HepG2 (cell line): ENCODE data around the gene C17orf58. TPM values are rescaled to one million over a fixed set of nuclear protein-coding genes. Genes with fewer than 3 reads are reported as not detected.

Experiments
- ATAC-seq: fragments of 200-7000 bp; cut with Tn5 transposase; 3 replicates; pipeline ENCODE4 v1.9.1; 2020; ENCODE audit warnings: mild to moderate bottlenecking, moderate library complexity
- BruUV-seq: library from RNA; stranded (reverse); fragments of 400-500 nt; replicated peaks from 2 replicates; lab custom pipeline; 2021; lab: Mats Ljungman, UMichigan
- CTCF ChIA-PET: fragments of 300-600 bp; formaldehyde crosslinking; extraction: SDS; loops from one replicate; lab custom pipeline; 2021; ENCODE audit warnings: low total read pairs, inconsistent platforms, low intra/inter-chr PET ratio; lab: Yijun Ruan, JAX
- POLR2A ChIA-PET: fragments of 350-600 bp; sonication (Branson Sonifier 250); formaldehyde crosslinking; loops from one replicate; lab custom pipeline; 2020; ENCODE audit warnings: antibody characterized with exemption, inconsistent platforms; lab: Yijun Ruan, JAX
- DNase-seq: peaks from one replicate; pipeline ENCODE4 v3.0.0-alpha.2; 2015; ENCODE audit warnings: low spot score
- FAIRE-seq: peaks from 3 replicates; lab custom pipeline; 2011; peaks lifted over from hg19 to GRCh38; lab: Jason Lieb, UNC
- H2AFZ ChIP-seq: one replicate; pipeline ENCODE4 v1.6.1; 2011; ENCODE audit warnings: low read length, inconsistent platforms
- H3K27ac ChIP-seq: fragments of 300-600 bp; 3 replicates; pipeline ENCODE4 v1.8.0; 2011; ENCODE audit warnings: mixed run types, mild to moderate bottlenecking, mixed read lengths, low read length, inconsistent platforms; ENCODE audit not compliant: insufficient read depth; ENCODE audit errors: extremely low read length
- H3K27me3 ChIP-seq, 2 experiments: fragments of 200-600 bp in 1 of 2; 2 replicates in 1 of 2; 3 replicates in 1 of 2; pipeline versions ENCODE4 v1.6.0 to v1.8.0; 2011; ENCODE audit warnings: low read length in 2 of 2, mild to moderate bottlenecking in 2 of 2, moderate library complexity in 2 of 2, inconsistent platforms in 1 of 2; ENCODE audit not compliant: insufficient read depth in 2 of 2, control insufficient read depth in 1 of 2
- H3K36me3 ChIP-seq, 2 experiments: fragments of 200-600 bp in 1 of 2; replicated peaks in 1 of 2; 2 replicates in 1 of 2; 3 replicates in 1 of 2; pipeline versions ENCODE4 v1.5.1 to v1.8.0; 2011; ENCODE audit warnings: low read length in 2 of 2, inconsistent platforms in 1 of 2; ENCODE audit not compliant: insufficient read depth in 2 of 2, control insufficient read depth in 1 of 2
- H3K4me1 ChIP-seq: 2 replicates; pipeline ENCODE4 v1.5.1; 2012; ENCODE audit warnings: low read length, inconsistent platforms; ENCODE audit not compliant: insufficient read depth
- H3K4me2 ChIP-seq: 2 replicates; pipeline ENCODE4 v1.6.0; 2011; ENCODE audit warnings: low read depth, low read length, inconsistent platforms
- H3K4me3 ChIP-seq, 3 experiments: fragments of 200-600 bp in 1 of 3; sonication (generic), shearing (Covaris generic) in 1 of 3; replicated peaks in 1 of 3; 2 replicates each; pipeline ENCODE4 v1.5.1; 2011 to 2016; ENCODE audit warnings: low read length in 3 of 3, inconsistent platforms in 2 of 3, low read depth in 2 of 3, mild to moderate bottlenecking in 2 of 3, control low read depth in 1 of 3, mixed read lengths in 1 of 3; ENCODE audit not compliant: insufficient read depth in 1 of 3
- H3K79me2 ChIP-seq: one replicate; pipeline ENCODE4 v1.6.1; 2011; ENCODE audit warnings: low read length, inconsistent platforms; ENCODE audit not compliant: insufficient read depth
- H3K9ac ChIP-seq: 2 replicates; pipeline ENCODE4 v1.6.0; 2011; ENCODE audit warnings: mild to moderate bottlenecking, low read depth, low read length, inconsistent platforms; ENCODE audit not compliant: insufficient read depth
- H3K9me3 ChIP-seq: 2 replicates; pipeline ENCODE4 v1.5.1; 2012; ENCODE audit warnings: mild to moderate bottlenecking, low read length
- H4K20me1 ChIP-seq: 2 replicates; pipeline ENCODE4 v1.6.0; 2011; ENCODE audit warnings: inconsistent platforms, mild to moderate bottlenecking, low read length, moderate library complexity; ENCODE audit not compliant: insufficient read depth
- HIC2 ChIP-seq: sonication (generic); formaldehyde crosslinking; IDR thresholded peaks from 2 replicates; pipeline ENCODE4 v1.9.0; 2022; ENCODE audit warnings: low read depth, missing genetic modification reagents
- HNF1B ChIP-seq: sonication (generic); formaldehyde crosslinking; IDR thresholded peaks from 2 replicates; pipeline ENCODE4 v1.5.1; 2020; ENCODE audit warnings: mild to moderate bottlenecking, moderate library complexity, missing genetic modification reagents
- MLX ChIP-seq: IDR thresholded peaks from 2 replicates; pipeline ENCODE4 v1.6.1; 2016
- ONECUT2 ChIP-seq: sonication (generic); formaldehyde crosslinking; IDR thresholded peaks from 2 replicates; pipeline ENCODE4 v1.4.0; 2020; ENCODE audit warnings: missing genetic modification reagents
- RXRB ChIP-seq: IDR thresholded peaks from 2 replicates; pipeline ENCODE4 v1.6.1; 2016; ENCODE audit warnings: borderline replicate concordance, missing genetic modification reagents, missing compliant biosample characterization
- ZMYM2 ChIP-seq: sonication (generic); formaldehyde crosslinking; IDR thresholded peaks from 2 replicates; pipeline ENCODE4 v1.8.0; 2022; ENCODE audit warnings: mild to moderate bottlenecking, missing genetic modification reagents
- ZNF143 ChIP-seq: sonication (generic); formaldehyde crosslinking; IDR thresholded peaks from 2 replicates; pipeline ENCODE4 v1.4.0; 2020; ENCODE audit warnings: missing genetic modification reagents
- ZNF382 ChIP-seq: sonication (generic); formaldehyde crosslinking; IDR thresholded peaks from 2 replicates; pipeline ENCODE4 v1.5.0; 2020; ENCODE audit warnings: missing genetic modification reagents, mild to moderate bottlenecking, borderline replicate concordance
- ZNF460 ChIP-seq: sonication (generic); formaldehyde crosslinking; IDR thresholded peaks from 2 replicates; pipeline ENCODE4 v1.5.1; 2020; ENCODE audit warnings: missing genetic modification reagents, mild to moderate bottlenecking, borderline replicate concordance
- ZNF615 ChIP-seq: sonication (generic); formaldehyde crosslinking; IDR thresholded peaks from 2 replicates; pipeline ENCODE4 v1.5.0; 2020; ENCODE audit warnings: mild to moderate bottlenecking, missing genetic modification reagents, borderline replicate concordance
- ZNF703 ChIP-seq: sonication (generic); formaldehyde crosslinking; IDR thresholded peaks from 2 replicates; pipeline ENCODE4 v1.5.1; 2020; ENCODE audit warnings: missing genetic modification reagents, mild to moderate bottlenecking, moderate library complexity, borderline replicate concordance
- ZNF816 ChIP-seq: sonication (generic); formaldehyde crosslinking; IDR thresholded peaks from 2 replicates; pipeline ENCODE4 v1.8.0; 2022; ENCODE audit warnings: missing genetic modification reagents, mild to moderate bottlenecking, borderline replicate concordance
- WGBS: methylation state at CpG from one replicate; pipeline ENCODE4 v1.1.6; 2017; ENCODE audit warnings: low lambda C conversion rate; 5-methylcytosine and 5-hydroxymethylcytosine counted together
- in situ Hi-C: cut with HindIII; loops from 2 replicates; pipeline ENCODE4 v1.10.0; 2017; ENCODE audit warnings: low pct_unique_long_range_greater_than_20kb; ENCODE audit not compliant: extremely low pct_ligation_motif_present
- intact Hi-C: fragments of 100-400 bp; cut with micrococcal nuclease; formaldehyde crosslinking; loops from one replicate; pipeline ENCODE4 v1.10.0; 2022; ENCODE audit not compliant: unreplicated experiment
- polyA plus RNA-seq, 8 experiments: library from polyadenylated mRNA; depleted of rRNA in 3 of 8; stranded (reverse) in 7 of 8; unstranded in 1 of 8; fragments of >200 nt; fragmentation: Illumina TruSeq in 4 of 8; extraction: Trizol in 4 of 8; gene quantifications; 2 replicates each; pipeline versions ENCODE4 v1.2.1 to v1.2.3, GENCODE V29; 2011 to 2016; ENCODE audit warnings: low read depth in 4 of 8, missing spikeins in 1 of 8, mixed read lengths in 1 of 8; ENCODE audit not compliant: insufficient read depth in 1 of 8
- total RNA-seq, 5 experiments: library from RNA; depleted of rRNA; stranded (reverse); fragments of >200 nt; fragmentation: Illumina TruSeq; extraction: Trizol; gene quantifications; 2 replicates each; pipeline ENCODE4 v1.2.3, GENCODE V29; 2016; ENCODE audit warnings: low read depth in 1 of 5
- TF ChIP-seq, protein P1 (sequence below): sonication (generic); formaldehyde crosslinking; IDR thresholded peaks from 2 replicates; pipeline ENCODE4 v1.4.0; 2020; ENCODE audit warnings: missing genetic modification reagents
- TF ChIP-seq, protein P2 (sequence below): sonication (generic); formaldehyde crosslinking; IDR thresholded peaks from 2 replicates; pipeline ENCODE4 v1.5.1; 2020; ENCODE audit warnings: mild to moderate bottlenecking, missing genetic modification reagents, borderline replicate concordance

The C17orf58 gene
- total and polyA plus RNA-seq, 2 of the 13 experiments (the other 11 are each of a cell fraction or from before 2014, with no cell fraction given): 15.6 to 15.8 TPM

DNA sequence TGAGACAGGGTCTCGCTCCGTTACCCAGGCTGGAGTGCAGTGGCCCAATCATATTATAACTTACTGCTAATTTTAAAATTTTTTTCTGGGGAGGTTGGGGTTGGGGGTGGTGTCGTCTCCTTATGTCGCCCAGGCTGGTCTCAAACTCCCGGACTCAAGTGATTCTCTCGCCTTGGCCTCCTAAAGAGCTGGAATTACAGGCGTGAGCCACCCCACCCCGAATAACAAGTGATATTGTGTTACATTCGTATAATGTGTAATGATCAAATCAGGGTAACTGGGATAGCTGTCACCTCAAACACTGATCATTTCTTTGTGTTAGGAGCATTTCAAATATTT lies 23.0 kb upstream of the C17orf58 start:
- ChIA-PET CTCF (no interaction called here), POLR2A (interaction anchor here (0.8 to 2.1 kb wide), 14 partner anchors 10 to 493 kb away, joined by 3 to 44 read pairs (median 4); partner anchors contain the start of genes BPTF, C17orf58, KPNA2 and NOL11)
- no peaks in the 10 kb centered on the region for H3K9me3 ChIP-seq
- no peak for ATAC-seq
- peak overlapping the region; percentile 45 for H3K9ac ChIP-seq
- no TSS peak for BruUV-seq
- peak overlapping the region; percentile 63 for H3K4me2 ChIP-seq
- in situ Hi-C loops (no loop called here), intact Hi-C loops (no loop called here)
- WGBS: 11% methylated on average over 9 of the region's 9 CpGs
- no peaks in the 10 kb centered on the region for H4K20me1 ChIP-seq
- no peaks in the 10 kb centered on the region for H3K36me3 ChIP-seq
- peaks cover 0 to 5% of the 10 kb centered on the region in 2 experiments; a peak in 1 of 5 replicates for H3K27me3 ChIP-seq
- H3K79me2 ChIP-seq: no peaks in the 10 kb centered on the region
- peak overlapping the region; percentile 44 to 70 (median 46) for H3K4me3 ChIP-seq
- H3K4me1 ChIP-seq: peaks cover 54% of the 10 kb centered on the region
- H3K27ac ChIP-seq: peak overlapping the region; percentile 13
- H2AFZ ChIP-seq: no peak overlapping the region
- no peak for DNase-seq
- no peak for FAIRE-seq
- no peak for TF ChIP-seq HNF1B (CRISPR knock-in tag)
- TF ChIP-seq ZNF816 (CRISPR knock-in tag): 0 out of 2 replicates have a peak, but pooled peaks have one; percentile 2
- TF ChIP-seq ONECUT2 (CRISPR knock-in tag): 0 out of 2 replicates have a peak, but pooled peaks have one; percentile 3
- TF ChIP-seq, protein P1, sequence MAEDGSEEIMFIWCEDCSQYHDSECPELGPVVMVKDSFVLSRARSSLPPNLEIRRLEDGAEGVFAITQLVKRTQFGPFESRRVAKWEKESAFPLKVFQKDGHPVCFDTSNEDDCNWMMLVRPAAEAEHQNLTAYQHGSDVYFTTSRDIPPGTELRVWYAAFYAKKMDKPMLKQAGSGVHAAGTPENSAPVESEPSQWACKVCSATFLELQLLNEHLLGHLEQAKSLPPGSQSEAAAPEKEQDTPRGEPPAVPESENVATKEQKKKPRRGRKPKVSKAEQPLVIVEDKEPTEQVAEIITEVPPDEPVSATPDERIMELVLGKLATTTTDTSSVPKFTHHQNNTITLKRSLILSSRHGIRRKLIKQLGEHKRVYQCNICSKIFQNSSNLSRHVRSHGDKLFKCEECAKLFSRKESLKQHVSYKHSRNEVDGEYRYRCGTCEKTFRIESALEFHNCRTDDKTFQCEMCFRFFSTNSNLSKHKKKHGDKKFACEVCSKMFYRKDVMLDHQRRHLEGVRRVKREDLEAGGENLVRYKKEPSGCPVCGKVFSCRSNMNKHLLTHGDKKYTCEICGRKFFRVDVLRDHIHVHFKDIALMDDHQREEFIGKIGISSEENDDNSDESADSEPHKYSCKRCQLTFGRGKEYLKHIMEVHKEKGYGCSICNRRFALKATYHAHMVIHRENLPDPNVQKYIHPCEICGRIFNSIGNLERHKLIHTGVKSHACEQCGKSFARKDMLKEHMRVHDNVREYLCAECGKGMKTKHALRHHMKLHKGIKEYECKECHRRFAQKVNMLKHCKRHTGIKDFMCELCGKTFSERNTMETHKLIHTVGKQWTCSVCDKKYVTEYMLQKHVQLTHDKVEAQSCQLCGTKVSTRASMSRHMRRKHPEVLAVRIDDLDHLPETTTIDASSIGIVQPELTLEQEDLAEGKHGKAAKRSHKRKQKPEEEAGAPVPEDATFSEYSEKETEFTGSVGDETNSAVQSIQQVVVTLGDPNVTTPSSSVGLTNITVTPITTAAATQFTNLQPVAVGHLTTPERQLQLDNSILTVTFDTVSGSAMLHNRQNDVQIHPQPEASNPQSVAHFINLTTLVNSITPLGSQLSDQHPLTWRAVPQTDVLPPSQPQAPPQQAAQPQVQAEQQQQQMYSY (CRISPR knock-in tag): 0 out of 2 replicates have a peak, but pooled peaks have one; percentile 5
- TF ChIP-seq ZNF460: 0 out of 2 replicates have a peak, but pooled peaks have one; percentile 6
- TF ChIP-seq ZNF615 (CRISPR knock-in tag): no peak
- no peak for TF ChIP-seq ZNF143 (CRISPR knock-in tag)
- no peak for TF ChIP-seq ZNF382
- TF ChIP-seq ZNF703 (CRISPR knock-in tag): no peak
- TF ChIP-seq, protein P2, sequence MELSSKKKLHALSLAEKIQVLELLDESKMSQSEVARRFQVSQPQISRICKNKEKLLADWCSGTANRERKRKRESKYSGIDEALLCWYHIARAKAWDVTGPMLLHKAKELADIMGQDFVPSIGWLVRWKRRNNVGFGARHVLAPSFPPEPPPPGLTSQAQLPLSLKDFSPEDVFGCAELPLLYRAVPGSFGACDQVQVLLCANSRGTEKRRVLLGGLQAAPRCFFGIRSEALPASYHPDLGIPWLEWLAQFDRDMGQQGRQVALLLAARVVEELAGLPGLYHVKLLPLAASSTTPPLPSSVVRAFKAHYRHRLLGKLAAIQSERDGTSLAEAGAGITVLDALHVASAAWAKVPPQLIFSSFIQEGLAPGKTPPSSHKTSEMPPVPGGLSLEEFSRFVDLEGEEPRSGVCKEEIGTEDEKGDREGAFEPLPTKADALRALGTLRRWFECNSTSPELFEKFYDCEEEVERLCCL (CRISPR knock-in tag): no peak
- TF ChIP-seq RXRB (CRISPR knock-in tag): no peak
- TF ChIP-seq HIC2 (CRISPR knock-in tag): peak; percentile 10; the same call in 1 of the 2 replicates
- no peak for TF ChIP-seq MLX
- peak; percentile 33; the same call in 1 of the 2 replicates for TF ChIP-seq ZMYM2
